Colon (tissue), 2 donors: ENCODE results near the gene RPA4.
"Not testable (repeated sequence)": the region's sequence is repeated elsewhere in the genome, so short reads cannot be mapped to it uniquely, and the experiment has no call there.

Source experiments
- FAIRE-seq: peaks from 2 replicates; lab custom pipeline; 2012; peaks lifted over from hg19 to GRCh38; lab: Jason Lieb, UNC
- donor health status: control.
- donor health status: control.

RPA4 gene

GRCh38 chrX:96883608-96884007, at the start of gene RPA4:
Gene RPA4 (plus strand): TSS chrX:96883908. CDS start chrX:96884311, 403 bp downstream.
- no peak for FAIRE-seq

- no peak for FAIRE-seq
Measured at GRCh38 chrX:96834137-96834536, 49.6 kb upstream of the RPA4 start.

GRCh38 chrX:96835660-96836289, 47.9 kb upstream of the RPA4 start:
- no peak for FAIRE-seq

- FAIRE-seq, result no peak
Measured at GRCh38 chrX:96837808-96838207, 45.9 kb upstream of the RPA4 start.

- FAIRE-seq, result no peak
Measured at GRCh38 chrX:96838537-96838936, 45.2 kb upstream of the RPA4 start.

GRCh38 chrX:96841325-96841724, 42.4 kb upstream of the RPA4 start:
- no peak for FAIRE-seq

GRCh38 chrX:96841866-96842265, 41.8 kb upstream of the RPA4 start:
- FAIRE-seq, result not testable (repeated sequence)

- no peak for FAIRE-seq
Measured at GRCh38 chrX:96843566-96843965, 40.1 kb upstream of the RPA4 start.

- no peak for FAIRE-seq
Measured at GRCh38 chrX:96846841-96847240, 36.9 kb upstream of the RPA4 start.

- peak; percentile 49 for FAIRE-seq
Measured at GRCh38 chrX:96859422-96859821, 24.3 kb upstream of the RPA4 start.

- FAIRE-seq, result no peak
Measured at GRCh38 chrX:96861218-96861617, 22.5 kb upstream of the RPA4 start.

GRCh38 chrX:96861661-96862060, 22.0 kb upstream of the RPA4 start:
- FAIRE-seq, result no peak

GRCh38 chrX:96884027-96884426, 319 bp downstream of the RPA4 start:
- no peak for FAIRE-seq

- FAIRE-seq, result no peak
Measured at GRCh38 chrX:96889726-96890125, 6.0 kb downstream of the RPA4 start.

- FAIRE-seq, result no peak
Measured at GRCh38 chrX:96906741-96907140, 23.0 kb downstream of the RPA4 start.

- FAIRE-seq, result no peak
Measured at GRCh38 chrX:96907516-96908272, 24.0 kb downstream of the RPA4 start.

- FAIRE-seq, result no peak
Measured at GRCh38 chrX:96909291-96909690, 25.6 kb downstream of the RPA4 start.

GRCh38 chrX:96918864-96919263, 35.2 kb downstream of the RPA4 start:
- FAIRE-seq, result no peak

GRCh38 chrX:96919672-96920071, 36.0 kb downstream of the RPA4 start:
- peak; percentile 79 for FAIRE-seq

- FAIRE-seq, result no peak
Measured at GRCh38 chrX:96924581-96924980, 40.9 kb downstream of the RPA4 start.

- FAIRE-seq, result no peak
Measured at GRCh38 chrX:96929036-96929435, 45.3 kb downstream of the RPA4 start.
